Spleen (tissue), 7 donors: ENCODE results near the gene LRMDA.

ENCODE experiments used
- POLR2A ChIP-seq, 3 donors: fragments of 450-650 bp; IDR thresholded peaks; one replicate each; pipeline ENCODE4 v1.5.1; 2017; ENCODE audit warnings: antibody characterized with exemption in 3 of 3, mild to moderate bottlenecking in 1 of 3
- TF ChIP-seq, protein P1 (sequence below), 11 experiments: fragments of 200-600 bp in 7 of 11; fragments of 450-650 bp in 4 of 11; sonication (generic) in 4 of 11; IDR thresholded peaks in 8 of 11; conservative IDR thresholded peaks in 3 of 11; 1 replicate in 7 of 11; 2 replicates in 4 of 11; pipeline versions ENCODE4 v1.4.0 to v1.8.0; 2016 to 2021; ENCODE audit warnings: antibody characterized with exemption in 11 of 11, inconsistent platforms in 4 of 11, mild to moderate bottlenecking in 1 of 11
- donor health status: DM: no; HTN: no; CAD: no; lungs with moderate emphysema.
- donor health status: DM: no; HTN: no; CAD: no.
- donor health status: DM: no; HTN: no; CAD: no.

DNA sequence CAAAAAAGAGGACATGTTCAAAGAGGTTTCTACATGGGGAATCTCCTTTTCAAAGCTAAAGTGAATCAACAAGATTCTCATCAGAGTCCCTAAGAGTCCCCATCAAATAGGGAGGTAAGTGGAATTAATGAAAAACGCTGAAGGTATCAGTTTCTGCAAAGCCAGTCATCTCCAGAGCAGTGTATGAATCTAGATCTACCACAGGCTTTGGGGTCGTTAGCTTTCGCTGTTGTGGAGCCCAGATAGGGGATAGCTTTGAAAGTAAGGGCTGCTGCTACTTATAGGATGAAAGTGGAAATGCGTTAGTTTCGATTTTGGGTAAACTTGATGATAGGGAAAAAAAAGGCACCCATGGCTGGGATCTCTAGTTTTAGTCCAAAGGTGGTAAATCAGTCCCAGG is 748.4 kb downstream of the LRMDA start:
- TF ChIP-seq, protein P1, sequence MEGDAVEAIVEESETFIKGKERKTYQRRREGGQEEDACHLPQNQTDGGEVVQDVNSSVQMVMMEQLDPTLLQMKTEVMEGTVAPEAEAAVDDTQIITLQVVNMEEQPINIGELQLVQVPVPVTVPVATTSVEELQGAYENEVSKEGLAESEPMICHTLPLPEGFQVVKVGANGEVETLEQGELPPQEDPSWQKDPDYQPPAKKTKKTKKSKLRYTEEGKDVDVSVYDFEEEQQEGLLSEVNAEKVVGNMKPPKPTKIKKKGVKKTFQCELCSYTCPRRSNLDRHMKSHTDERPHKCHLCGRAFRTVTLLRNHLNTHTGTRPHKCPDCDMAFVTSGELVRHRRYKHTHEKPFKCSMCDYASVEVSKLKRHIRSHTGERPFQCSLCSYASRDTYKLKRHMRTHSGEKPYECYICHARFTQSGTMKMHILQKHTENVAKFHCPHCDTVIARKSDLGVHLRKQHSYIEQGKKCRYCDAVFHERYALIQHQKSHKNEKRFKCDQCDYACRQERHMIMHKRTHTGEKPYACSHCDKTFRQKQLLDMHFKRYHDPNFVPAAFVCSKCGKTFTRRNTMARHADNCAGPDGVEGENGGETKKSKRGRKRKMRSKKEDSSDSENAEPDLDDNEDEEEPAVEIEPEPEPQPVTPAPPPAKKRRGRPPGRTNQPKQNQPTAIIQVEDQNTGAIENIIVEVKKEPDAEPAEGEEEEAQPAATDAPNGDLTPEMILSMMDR (IDR thresholded peaks at IDR 0.05 in 8 of 11, conservative IDR thresholded peaks at IDR 0.05 in 3 of 11), result no peak
- no peak for TF ChIP-seq POLR2A (IDR thresholded peaks at IDR 0.05)
